GM19023 (cell line): ENCODE measurements around the gene BBS9.
"Not testable (repeated sequence)": the region's sequence is repeated elsewhere in the genome, so short reads cannot be mapped to it uniquely, and the experiment has no call there.

Experiments used
- ATAC-seq: cut with Tn5 transposase; IDR thresholded peaks from one replicate; pipeline ENCODE4 v1.9.1; 2021; ENCODE audit warnings: mild to moderate bottlenecking, moderate library complexity; ENCODE audit not compliant: unreplicated experiment

BBS9 gene

GRCh38 chr7:33193308-33193864 is 64.0 kb downstream of the BBS9 start:
- no peak for ATAC-seq

DNA sequence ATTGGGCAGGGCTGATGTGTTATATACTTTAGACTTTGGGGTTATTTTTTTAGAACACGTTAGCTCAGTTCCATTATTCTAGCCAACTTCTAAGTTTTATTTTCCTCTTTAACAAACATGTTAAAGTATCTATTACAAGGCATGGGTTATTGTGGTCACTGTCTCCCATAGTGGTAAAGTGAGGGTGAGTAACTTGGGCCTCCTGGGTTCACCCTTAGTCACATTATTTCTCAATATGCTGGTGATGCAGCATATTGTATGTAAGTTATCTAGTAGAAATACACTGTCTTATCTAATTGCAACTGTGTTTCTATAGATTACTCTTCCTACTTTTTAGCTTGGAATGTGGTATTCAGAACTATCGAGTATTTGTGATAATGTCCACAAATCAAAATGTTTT is 65.9 kb downstream of the BBS9 start:
- no peak for ATAC-seq

DNA sequence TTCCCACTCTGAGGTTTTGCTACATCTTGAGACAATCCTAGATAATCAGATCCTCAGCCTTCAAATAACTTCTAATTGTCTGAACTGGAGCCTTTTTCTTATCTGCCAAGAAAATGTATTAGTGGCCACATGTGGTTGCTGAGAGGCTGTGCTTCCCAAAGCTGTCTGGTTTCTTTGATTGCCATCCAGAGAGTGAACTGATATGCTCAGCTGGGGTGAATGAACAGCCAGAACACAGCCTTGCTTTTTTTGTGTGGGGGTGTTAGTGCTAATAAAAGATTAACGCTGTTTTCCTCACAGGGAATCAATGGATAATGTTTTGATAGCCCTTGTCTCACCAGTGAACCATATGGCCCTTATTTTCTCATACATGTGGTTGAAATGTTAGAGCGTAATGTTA is 66.9 kb downstream of the BBS9 start:
- no peak for ATAC-seq

DNA sequence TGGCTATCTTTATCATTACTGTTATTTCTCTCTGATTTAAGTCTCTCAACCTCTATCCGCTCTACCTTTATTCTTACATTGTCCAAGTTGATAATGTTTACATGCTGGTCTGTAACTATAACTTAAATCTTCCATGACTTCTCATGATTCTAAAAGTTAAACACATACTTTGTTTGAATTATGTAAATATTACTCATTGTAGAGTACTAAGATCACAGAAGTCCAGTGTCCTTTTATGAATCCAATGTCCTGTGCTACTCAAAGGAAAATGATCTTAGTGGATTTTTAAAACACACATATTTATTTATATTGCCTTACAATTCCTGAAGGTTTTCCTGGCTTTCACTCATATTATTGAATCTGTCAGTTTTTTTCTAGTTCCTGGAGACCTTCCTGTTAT is 70.9 kb downstream of the BBS9 start:
- no peak for ATAC-seq

- no peak for ATAC-seq
These were observed 72.5 kb downstream of the BBS9 start for GRCh38 chr7:33201821-33202220.

DNA sequence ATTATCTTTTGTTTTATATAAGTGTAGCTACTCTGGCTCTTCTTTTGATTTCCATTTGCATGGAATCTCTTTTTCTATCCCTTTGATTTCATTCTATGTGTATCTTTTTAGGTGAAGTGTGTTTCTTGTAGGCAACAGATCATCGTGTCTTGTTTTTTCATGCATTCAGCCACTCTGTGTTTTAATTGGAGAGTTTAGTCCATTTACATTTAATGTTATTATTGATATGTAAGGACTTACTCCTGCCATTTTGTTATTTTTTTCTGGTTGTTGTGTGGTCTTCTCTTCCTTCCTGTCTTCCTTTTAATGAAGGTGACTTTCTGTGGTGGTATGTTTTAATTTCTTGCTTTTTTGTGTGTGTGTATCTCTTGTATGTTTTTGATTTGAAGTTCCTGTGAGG is 81.6 kb downstream of the BBS9 start:
- no peak for ATAC-seq

- ATAC-seq, result no peak
These were observed 82.8 kb downstream of the BBS9 start for GRCh38 chr7:33212144-33212543.

DNA sequence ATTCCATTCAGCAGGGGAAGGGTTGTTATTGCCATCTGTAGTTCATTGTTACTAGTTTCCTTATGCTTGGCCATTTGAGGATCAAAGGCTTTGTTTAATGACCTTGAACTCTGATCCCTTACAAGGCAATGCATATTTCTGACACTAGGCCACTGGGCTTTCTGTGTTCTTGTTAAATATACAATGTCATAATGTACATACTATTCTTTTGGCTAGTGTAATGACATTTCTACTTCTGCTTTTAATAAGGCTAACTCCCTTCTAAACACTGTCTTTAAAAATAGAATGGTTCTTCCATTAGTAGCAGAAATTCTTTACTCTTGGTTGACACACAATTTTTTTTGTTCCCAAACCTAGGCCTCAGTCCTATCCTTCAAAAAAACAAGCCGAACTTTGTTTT is 86.6 kb downstream of the BBS9 start:
- ATAC-seq, result no peak

DNA sequence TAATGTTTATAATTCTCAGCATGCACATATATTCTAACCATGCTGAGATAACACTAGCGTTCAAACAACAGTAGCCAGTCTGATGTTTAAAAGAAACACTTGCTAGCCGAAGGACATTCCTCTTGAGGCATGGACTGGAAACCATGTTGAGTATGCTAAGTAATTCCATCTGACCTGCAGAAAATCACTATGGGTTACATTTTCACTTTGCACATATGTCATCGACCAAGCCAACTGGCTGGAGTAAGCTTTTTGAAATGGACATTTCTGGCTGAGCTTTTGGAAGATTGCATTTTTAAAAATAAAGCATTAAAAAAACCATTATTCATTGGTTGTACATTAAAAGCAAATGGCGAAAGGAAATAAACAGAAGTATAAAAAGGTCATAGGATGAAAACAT is 88.2 kb downstream of the BBS9 start:
- no peak for ATAC-seq

- not testable (repeated sequence) for ATAC-seq
These were observed 89.6 kb downstream of the BBS9 start for GRCh38 chr7:33218841-33219535.

DNA sequence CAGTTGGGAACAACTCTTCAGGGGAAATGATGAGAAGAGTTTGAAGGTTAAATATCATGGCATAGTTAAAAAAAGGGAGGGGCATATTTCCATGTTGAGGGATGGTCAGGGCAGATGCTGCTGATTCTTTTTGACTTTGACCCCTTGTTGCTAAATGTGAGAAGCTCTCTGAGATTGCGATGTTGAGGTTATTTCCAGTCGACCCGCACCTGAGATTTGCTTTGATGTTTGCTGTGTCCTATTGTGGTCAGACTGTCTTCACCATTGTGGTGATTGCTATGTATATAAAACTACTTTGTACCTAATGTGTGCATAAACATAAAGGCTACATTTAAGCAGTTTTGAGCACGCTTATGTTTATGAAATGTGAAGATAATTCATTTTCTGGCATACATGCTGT is 90.9 kb downstream of the BBS9 start:
- ATAC-seq, result no peak

GRCh38 chr7:33221390-33221789 is 92.0 kb downstream of the BBS9 start:
- ATAC-seq, result no peak

DNA sequence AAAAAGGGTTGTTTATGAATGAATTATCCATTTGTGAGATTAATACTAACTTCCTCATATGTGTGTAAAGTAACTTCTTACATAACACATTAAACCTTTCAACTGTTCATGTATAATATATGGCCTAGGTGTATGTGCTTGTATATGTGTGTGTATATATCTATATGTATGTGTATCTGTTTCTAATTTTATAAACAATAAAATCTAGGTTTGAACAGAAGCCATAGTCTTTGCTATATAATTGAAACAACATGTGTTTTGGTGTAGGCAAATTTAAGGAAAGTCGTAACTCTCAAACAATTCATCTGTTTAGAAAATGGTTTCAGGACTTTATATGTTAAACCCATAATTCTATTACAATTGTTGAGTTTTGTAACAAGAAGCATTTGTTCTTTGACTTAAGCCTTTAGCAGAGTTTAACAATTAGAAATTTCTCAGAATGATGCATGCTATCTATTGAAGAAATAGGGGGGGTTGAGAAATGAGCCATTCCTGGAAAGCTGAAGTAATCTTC is 103.3 kb downstream of the BBS9 start:
- ATAC-seq, result no peak

DNA sequence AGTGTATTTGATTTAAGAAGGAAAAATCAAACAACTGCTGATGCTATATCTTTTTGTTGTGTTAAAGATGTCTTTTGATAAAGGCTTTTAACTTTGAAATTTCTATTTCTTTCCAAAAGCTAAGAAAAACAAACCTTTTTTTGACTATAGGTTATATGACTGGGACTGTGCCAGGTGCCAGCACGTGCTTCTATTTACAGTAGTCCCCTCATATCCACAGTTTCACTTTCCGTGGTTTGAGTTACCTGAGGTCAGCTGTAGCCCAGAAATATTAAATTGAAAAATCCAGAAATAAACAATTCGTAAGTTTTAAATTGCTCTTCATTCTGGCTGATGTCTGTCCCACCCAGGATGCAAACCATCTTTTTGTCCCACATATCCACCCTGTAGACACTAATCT is 104.3 kb downstream of the BBS9 start:
- no peak for ATAC-seq

- ATAC-seq, result no peak
These were observed 107.7 kb downstream of the BBS9 start for GRCh38 chr7:33237036-33237435.

DNA sequence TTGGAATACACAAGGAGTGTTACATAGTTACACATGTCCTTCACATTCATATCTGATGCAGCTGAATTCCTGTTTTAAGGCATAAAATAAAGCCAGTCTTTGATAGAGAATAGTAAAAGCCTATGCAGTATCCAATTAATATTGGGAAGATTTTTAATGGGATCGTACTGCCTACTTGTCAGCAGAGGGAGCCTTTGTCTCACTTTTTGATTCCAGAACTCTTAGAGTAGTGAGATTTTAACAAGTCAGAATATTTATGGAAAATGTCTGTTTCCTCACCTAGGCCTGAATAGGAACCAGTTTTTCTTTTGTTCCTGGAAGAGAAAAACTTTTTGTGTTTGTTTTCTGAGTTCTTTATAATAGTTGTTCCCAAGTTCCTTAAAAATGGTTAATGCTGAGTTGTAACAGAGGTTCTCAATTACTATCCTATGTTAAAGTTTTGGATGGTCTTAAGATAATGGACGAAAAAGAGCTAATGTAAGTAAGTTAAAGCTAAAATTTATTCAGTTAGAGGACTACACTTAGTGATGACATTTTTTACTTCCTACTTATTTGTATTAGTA is 114.0 kb downstream of the BBS9 start:
- ATAC-seq, result no peak

DNA sequence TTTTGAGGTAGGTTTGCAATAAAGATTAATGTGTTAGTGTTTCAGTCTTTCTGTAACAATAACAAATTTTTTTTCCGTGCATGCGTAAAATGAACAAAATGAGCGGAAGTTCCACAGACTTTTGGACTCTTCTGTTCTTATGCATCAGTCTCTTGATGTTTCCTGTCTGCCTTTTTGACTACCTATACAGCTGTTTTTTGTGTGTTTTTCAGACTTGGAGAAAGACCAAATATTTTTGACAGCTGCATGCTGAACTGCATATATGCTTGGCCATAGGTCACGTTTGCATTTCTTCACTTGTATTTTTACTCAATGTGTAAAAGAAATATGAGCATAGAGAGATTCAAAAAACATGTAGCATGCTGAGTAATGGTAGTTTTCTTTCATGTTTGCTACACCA is 119.3 kb downstream of the BBS9 start:
- no peak for ATAC-seq

GRCh38 chr7:33250421-33250871 is 121.1 kb downstream of the BBS9 start:
- ATAC-seq, result no peak

GRCh38 chr7:33251301-33251700 is 121.9 kb downstream of the BBS9 start:
- ATAC-seq, result no peak

DNA sequence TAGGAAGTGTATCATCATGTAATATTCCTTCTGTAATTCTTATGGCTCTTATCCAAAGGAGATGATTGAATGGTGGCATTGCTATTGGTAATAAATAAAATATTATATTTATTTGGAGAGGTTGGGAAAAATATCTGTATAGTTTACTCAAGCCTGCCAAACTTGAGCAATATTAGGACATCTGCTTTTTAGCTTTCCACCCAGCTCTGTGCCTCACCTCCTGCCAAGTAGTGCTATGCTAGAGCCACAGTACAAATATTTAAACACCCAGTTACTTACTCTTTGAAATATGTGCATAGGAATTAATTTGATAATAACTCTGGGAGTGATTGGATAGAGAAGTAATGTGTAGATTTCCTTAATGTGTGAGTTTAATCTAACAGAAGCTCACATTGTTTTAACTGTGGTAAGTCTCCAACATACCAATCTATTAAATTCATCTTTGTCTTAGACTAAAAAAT is 129.2 kb downstream of the BBS9 start:
- ATAC-seq, result no peak

- peak; percentile 63 for ATAC-seq
These were observed 132.2 kb downstream of the BBS9 start for GRCh38 chr7:33261585-33261984.

- no peak for ATAC-seq
These were observed 133.1 kb downstream of the BBS9 start for GRCh38 chr7:33262476-33262875.
